Ascending aorta (tissue), 2 donors: Measurements from ENCODE around the gene NKD1. TPM values are rescaled to one million over a fixed set of nuclear protein-coding genes. Genes with fewer than 3 reads are reported as not detected.

Experiments used
- DNase-seq, 2 donors: peaks; one replicate each; pipeline ENCODE4 v3.0.0-alpha.2; 2019; ENCODE audit warnings: low spot score in 2 of 2
- H3K27ac ChIP-seq, 2 donors: fragments of 200-600 bp; sonication (generic); one replicate each; pipeline ENCODE4 v1.5.1; 2016 to 2017; ENCODE audit warnings: mild to moderate bottlenecking in 1 of 2
- H3K27me3 ChIP-seq: fragments of 200-600 bp; sonication (generic); one replicate; pipeline ENCODE4 v1.5.1; 2017
- H3K36me3 ChIP-seq, 2 donors: fragments of 200-600 bp; sonication (generic); one replicate each; pipeline ENCODE4 v1.5.1; 2016
- H3K4me1 ChIP-seq, 2 donors: fragments of 200-600 bp; sonication (generic); one replicate each; pipeline ENCODE4 v1.5.1; 2016 to 2017; ENCODE audit warnings: mild to moderate bottlenecking in 1 of 2
- H3K4me3 ChIP-seq, 2 donors: fragments of 200-600 bp; sonication (generic); one replicate each; pipeline ENCODE4 v1.5.1; 2016 to 2017; ENCODE audit warnings: mild to moderate bottlenecking in 1 of 2
- H3K9me3 ChIP-seq, 2 donors: fragments of 200-600 bp; sonication (generic); one replicate each; pipeline ENCODE4 v1.5.1; 2016
- CTCF ChIP-seq, 3 experiments: fragments of 200-600 bp in 2 of 3; fragments of 450-650 bp in 1 of 3; sonication (generic) in 2 of 3; IDR thresholded peaks; one replicate each; pipeline ENCODE4 v1.5.1; 2016 to 2019; ENCODE audit warnings: antibody characterized with exemption in 3 of 3, mild to moderate bottlenecking in 1 of 3, moderate library complexity in 1 of 3
- intact Hi-C: fragments of 100-400 bp; cut with DNase I; formaldehyde crosslinking; loops from one replicate; pipeline ENCODE4 v1.15.1; 2023
- total RNA-seq: library from RNA; depleted of rRNA; stranded (reverse); fragments of >200 nt; gene quantifications from one replicate; pipeline ENCODE4 v1.1.0, GENCODE V29; 2016

Gene NKD1
- total RNA-seq, 1 donor from 2014 or later = 33.2 TPM

DNA sequence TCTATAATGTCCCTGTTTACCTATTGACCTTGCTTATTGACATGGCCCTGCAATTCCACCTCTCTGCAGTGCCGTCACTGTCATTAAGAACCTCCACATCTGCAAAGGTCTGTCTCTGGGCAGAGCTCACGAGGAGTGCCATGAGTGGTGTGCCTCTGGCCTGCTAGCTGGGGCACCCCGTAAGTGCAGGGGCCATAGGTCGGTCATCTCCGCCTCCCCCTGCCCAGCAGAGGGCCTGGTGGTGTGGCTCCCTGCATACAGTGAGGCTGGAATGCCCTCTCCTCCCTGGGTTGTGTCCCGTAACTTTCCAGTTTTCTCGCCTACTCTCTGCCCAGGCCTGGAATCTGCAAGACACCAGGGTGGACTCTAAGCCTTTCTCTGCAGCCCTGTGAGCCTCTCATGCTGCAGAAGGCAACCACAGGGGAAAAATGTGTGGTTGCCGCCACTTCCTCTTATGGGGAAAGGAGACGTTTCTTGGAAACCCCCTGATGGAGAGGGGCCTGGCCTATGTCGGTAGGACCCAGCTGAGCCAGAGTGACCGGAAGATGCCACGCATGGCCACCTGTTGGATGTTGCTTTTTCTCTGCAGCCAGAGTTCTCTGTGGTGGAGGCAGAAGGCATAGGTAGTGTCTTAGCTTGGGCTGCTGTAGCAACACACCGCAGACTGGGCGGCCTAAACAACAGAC is 135.6 kb downstream of the NKD1 start:
- no peak for DNase-seq
- Histone ChIP-seq H3K4me3 (no peak overlapping the region), H3K27me3 (no peaks in the 10 kb centered on the region), H3K27ac (no peak overlapping the region), H3K9me3 (no peaks in the 10 kb centered on the region), H3K36me3 (no peaks in the 10 kb centered on the region), H3K4me1 (no peaks in the 10 kb centered on the region)
- intact Hi-C loops = no loop called here
- no peak for TF ChIP-seq CTCF (IDR thresholded peaks at IDR 0.05)

DNA sequence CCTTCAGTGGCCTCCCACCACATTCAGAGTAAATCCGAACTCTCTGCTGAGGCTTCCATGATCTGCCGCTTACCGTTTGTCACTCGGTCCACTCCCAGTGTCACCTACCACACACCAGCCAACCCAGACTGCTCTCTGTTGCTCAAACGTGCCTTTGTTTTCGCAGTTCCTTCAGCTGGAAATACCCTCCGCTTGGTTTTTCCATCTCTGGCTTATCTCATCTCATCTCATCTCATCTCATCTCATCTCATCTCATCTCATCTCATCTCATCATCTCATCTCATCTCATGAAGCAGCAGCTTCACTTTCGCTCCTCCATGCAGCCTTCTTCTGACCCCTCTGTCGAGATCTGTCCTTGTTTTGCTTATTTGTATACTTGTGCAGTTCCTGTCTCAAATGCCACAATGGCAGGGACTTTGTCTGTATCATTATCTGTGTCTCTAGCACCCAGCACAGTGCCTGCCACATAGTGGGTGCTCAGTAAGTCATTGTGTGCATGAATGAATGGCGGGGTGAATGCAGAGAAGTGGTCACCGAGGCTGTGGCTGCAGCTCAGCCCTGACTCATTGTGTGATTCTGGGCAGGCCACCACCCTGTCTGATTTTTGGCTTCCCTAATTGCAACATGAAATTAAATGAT is 136.7 kb downstream of the NKD1 start:
- H3K27me3 ChIP-seq = no peaks in the 10 kb centered on the region
- no peaks in the 10 kb centered on the region for H3K9me3 ChIP-seq
- intact Hi-C loops = no loop called here
- no peaks in the 10 kb centered on the region for H3K36me3 ChIP-seq
- no peak for DNase-seq
- no peak overlapping the region for H3K27ac ChIP-seq
- H3K4me3 ChIP-seq = no peak overlapping the region
- TF ChIP-seq CTCF (IDR thresholded peaks at IDR 0.05) = no peak
- H3K4me1 ChIP-seq = no peaks in the 10 kb centered on the region

GRCh38 chr16:50685462-50686063 is 137.4 kb downstream of the NKD1 start:
- TF ChIP-seq CTCF (IDR thresholded peaks at IDR 0.05) = no peak
- DNase-seq = no peak
- intact Hi-C loops = no loop called here
- Histone ChIP-seq H3K27me3 (no peaks in the 10 kb centered on the region), H3K4me1 (no peaks in the 10 kb centered on the region), H3K4me3 (no peak overlapping the region), H3K9me3 (no peaks in the 10 kb centered on the region), H3K27ac (no peak overlapping the region), H3K36me3 (no peaks in the 10 kb centered on the region)

DNA sequence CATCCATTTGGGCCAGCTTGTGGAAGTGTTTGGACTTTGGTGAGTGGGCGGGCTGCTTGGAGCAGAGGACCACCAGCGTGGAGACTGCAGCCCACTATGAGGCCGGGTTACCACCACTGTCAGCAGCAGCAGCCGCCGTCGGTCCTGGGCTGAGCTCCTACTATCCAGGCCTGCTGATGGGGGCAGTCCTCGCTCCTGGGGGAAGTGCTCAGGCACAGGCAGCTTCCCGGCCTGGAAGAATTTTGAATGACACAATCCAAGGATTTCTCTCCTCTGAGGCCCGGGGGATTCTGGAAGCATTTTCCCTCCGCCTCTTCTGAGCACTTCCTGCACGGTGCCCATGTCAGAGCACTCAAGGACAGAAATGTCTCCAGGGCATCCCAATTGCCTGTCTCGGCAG is 139.9 kb downstream of the NKD1 start:
- TF ChIP-seq CTCF (IDR thresholded peaks at IDR 0.05) = no peak
- H3K4me3 ChIP-seq = no peak overlapping the region
- no peaks in the 10 kb centered on the region for H3K4me1 ChIP-seq
- no peaks in the 10 kb centered on the region for H3K27me3 ChIP-seq
- H3K9me3 ChIP-seq = no peaks in the 10 kb centered on the region
- H3K36me3 ChIP-seq = no peaks in the 10 kb centered on the region
- no peak for DNase-seq
- intact Hi-C loops = no loop called here
- H3K27ac ChIP-seq = no peak overlapping the region

GRCh38 chr16:50688867-50689266 is 140.7 kb downstream of the NKD1 start:
- TF ChIP-seq CTCF (IDR thresholded peaks at IDR 0.05) = no peak
- no peak for DNase-seq
- H3K27ac ChIP-seq = no peak overlapping the region
- peaks cover 3% of the 10 kb centered on the region in 2 donors for H3K4me1 ChIP-seq
- intact Hi-C loops = no loop called here
- H3K9me3 ChIP-seq = no peaks in the 10 kb centered on the region
- no peaks in the 10 kb centered on the region for H3K27me3 ChIP-seq
- H3K4me3 ChIP-seq = no peak overlapping the region
- H3K36me3 ChIP-seq = no peaks in the 10 kb centered on the region
